ENCODE measurements around the gene PIK3CB. TPM values are rescaled to one million over a fixed set of nuclear protein-coding genes. Genes with fewer than 3 reads are reported as not detected.
"Not testable (repeated sequence)": the region's sequence is repeated elsewhere in the genome, so short reads cannot be mapped to it uniquely, and the experiment has no call there.

The PIK3CB gene
- polyA plus RNA-seq, 3 donors, result 32.0 to 33.1 (median 32.5) TPM

GRCh38 chr3:138809500-138810256 lies 25.1 kb downstream of the PIK3CB start:
- DNase-seq (ENCODE audit: low read depth in 3 of 3, low spot score in 2 of 3), result no peak

- DNase-seq (ENCODE audit: low read depth in 3 of 3, low spot score in 2 of 3), result no peak
Measured at GRCh38 chr3:138806376-138807080, 28.2 kb downstream of the PIK3CB start.

- DNase-seq (ENCODE audit: low read depth in 3 of 3, low spot score in 2 of 3), result no peak
Measured at GRCh38 chr3:138803006-138803653, 31.6 kb downstream of the PIK3CB start.

GRCh38 chr3:138802223-138802622 lies 32.5 kb downstream of the PIK3CB start:
- not testable (repeated sequence) for DNase-seq (ENCODE audit: low read depth in 3 of 3, low spot score in 2 of 3)

- DNase-seq (ENCODE audit: low read depth in 3 of 3, low spot score in 2 of 3), result no peak
Measured at GRCh38 chr3:138801792-138802191, 32.9 kb downstream of the PIK3CB start.

GRCh38 chr3:138800248-138800647 lies 34.5 kb downstream of the PIK3CB start:
- DNase-seq (ENCODE audit: low read depth in 3 of 3, low spot score in 2 of 3), result no peak

- DNase-seq (ENCODE audit: low read depth in 3 of 3, low spot score in 2 of 3), result no peak
Measured at GRCh38 chr3:138799822-138800221, 34.9 kb downstream of the PIK3CB start.

- no peak for DNase-seq (ENCODE audit: low read depth in 3 of 3, low spot score in 2 of 3)
Measured at GRCh38 chr3:138797508-138798038, 37.2 kb downstream of the PIK3CB start.

GRCh38 chr3:138796761-138797160 lies 38.0 kb downstream of the PIK3CB start:
- DNase-seq (ENCODE audit: low read depth in 3 of 3, low spot score in 2 of 3), result no peak

GRCh38 chr3:138786788-138787271 lies 47.9 kb downstream of the PIK3CB start:
- no peak for DNase-seq (ENCODE audit: low read depth in 3 of 3, low spot score in 2 of 3)

- DNase-seq (ENCODE audit: low read depth in 3 of 3, low spot score in 2 of 3), result no peak
Measured at GRCh38 chr3:138785951-138786350, 48.8 kb downstream of the PIK3CB start.

- DNase-seq (ENCODE audit: low read depth in 3 of 3, low spot score in 2 of 3), result not testable (repeated sequence)
Measured at GRCh38 chr3:138785362-138785857, 49.3 kb downstream of the PIK3CB start.

GRCh38 chr3:138782755-138783154 lies 52.0 kb downstream of the PIK3CB start:
- no peak for DNase-seq (ENCODE audit: low read depth in 3 of 3, low spot score in 2 of 3)

GRCh38 chr3:138781012-138781470 lies 53.7 kb downstream of the PIK3CB start:
- no peak for DNase-seq (ENCODE audit: low read depth in 3 of 3, low spot score in 2 of 3)

- DNase-seq (ENCODE audit: low read depth in 3 of 3, low spot score in 2 of 3), result no peak
Measured at GRCh38 chr3:138778643-138779042, 56.1 kb downstream of the PIK3CB start.

- no peak for DNase-seq (ENCODE audit: low read depth in 3 of 3, low spot score in 2 of 3)
Measured at GRCh38 chr3:138776961-138777360, 57.8 kb downstream of the PIK3CB start.

GRCh38 chr3:138775254-138775595 lies 59.5 kb downstream of the PIK3CB start:
- DNase-seq (ENCODE audit: low read depth in 3 of 3, low spot score in 2 of 3), result no peak

GRCh38 chr3:138774529-138775253 lies 60.0 kb downstream of the PIK3CB start:
- DNase-seq (ENCODE audit: low read depth in 3 of 3, low spot score in 2 of 3), result peak; percentile 38 to 57 (median 52)

- DNase-seq (ENCODE audit: low read depth in 3 of 3, low spot score in 2 of 3), result no peak
Measured at GRCh38 chr3:138771585-138771984, 63.1 kb downstream of the PIK3CB start.

- no peak for DNase-seq (ENCODE audit: low read depth in 3 of 3, low spot score in 2 of 3)
Measured at GRCh38 chr3:138769616-138770015, 65.1 kb downstream of the PIK3CB start.

All from right renal cortex interstitium (tissue), 3 donors.